Measurements from ENCODE around the gene ARMCX6.
"Not testable (repeated sequence)": the region's sequence is repeated elsewhere in the genome, so short reads cannot be mapped to it uniquely, and the experiment has no call there.

The ARMCX6 gene

DNA sequence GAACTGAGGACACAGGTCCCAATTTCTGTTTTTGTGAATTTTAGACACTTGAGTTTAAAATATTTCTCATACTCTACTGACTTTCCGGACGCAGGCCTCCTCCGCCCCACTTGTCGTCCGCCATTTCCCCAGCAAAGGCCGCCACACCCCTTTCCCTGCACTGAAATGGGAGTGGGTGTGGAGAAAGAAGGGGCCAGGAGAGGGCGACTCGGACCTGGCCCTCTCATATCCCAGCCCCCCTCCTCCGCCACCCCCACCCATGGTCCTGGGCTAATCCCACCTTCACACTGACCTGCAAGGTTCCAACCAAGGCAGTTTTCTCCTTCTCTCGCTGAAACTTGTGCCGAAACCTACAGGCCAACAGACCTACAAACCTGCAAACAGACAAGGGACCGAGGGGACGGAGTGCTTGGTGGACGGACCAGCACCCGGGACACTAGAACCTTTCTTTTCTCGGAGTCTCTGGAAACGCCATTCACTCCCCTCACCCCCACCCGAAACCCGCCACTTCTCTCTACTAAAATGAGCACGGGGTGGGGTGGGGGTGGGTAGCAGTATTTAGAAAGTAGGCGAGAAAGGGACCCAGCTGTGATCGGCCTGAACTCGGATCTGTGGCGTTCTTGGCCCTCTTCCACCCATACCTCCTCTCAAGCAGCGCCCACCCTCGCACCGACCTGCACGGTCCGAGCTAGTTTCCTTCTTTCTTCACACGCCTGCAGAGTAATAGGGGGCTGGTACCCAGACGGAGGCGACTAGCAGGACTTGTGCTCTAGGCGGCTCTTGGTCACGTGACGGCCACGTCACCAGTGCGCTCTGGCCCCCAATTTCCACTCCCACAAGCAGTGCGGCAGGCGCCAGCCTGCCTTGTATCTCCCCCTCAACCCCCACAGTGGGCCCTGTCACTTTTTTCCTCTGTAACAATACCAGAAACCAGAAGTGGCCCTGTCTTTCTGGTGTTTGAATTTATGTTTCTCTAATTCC, at the start of gene ARMCX6:
TSS of gene ARMCX6 (minus strand) at position 790 of the 981 bp plus-strand sequence. CDS start 1,380 bp downstream, outside the sequence.
- peak; percentile 74 for DNase-seq
- ATAC-seq: peak; percentile 83

DNA sequence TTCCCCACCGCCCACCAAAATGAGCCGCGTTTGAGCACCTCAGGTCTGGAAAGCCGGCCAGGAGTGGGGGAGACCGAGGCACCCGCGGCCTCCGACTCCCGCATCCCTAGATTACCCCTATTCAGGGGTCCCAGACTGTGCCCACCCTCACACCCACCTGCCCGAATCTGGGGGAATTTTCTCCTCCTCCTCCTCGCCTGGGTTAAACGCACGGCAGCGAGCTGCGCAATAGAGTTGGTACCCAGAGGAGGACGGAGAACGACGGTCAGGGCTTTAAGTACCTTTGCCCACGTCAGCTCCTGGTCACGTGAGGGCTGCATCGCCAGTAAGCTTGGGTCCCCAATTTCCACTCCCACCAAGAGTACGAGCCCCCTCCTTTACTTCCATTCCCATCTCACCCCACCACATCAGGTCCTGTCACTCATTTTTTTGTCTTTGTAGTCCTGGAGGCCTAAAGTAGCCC, 41.8 kb upstream of the ARMCX6 start, which contains the start of gene ARMCX2:
TSS of gene ARMCX2 (minus strand) at position 250 of the 463 bp plus-strand sequence. CDS start 2,262 bp downstream, outside the sequence.
- ATAC-seq (peak; percentile 53), DNase-seq (peak; percentile 21)

DNA sequence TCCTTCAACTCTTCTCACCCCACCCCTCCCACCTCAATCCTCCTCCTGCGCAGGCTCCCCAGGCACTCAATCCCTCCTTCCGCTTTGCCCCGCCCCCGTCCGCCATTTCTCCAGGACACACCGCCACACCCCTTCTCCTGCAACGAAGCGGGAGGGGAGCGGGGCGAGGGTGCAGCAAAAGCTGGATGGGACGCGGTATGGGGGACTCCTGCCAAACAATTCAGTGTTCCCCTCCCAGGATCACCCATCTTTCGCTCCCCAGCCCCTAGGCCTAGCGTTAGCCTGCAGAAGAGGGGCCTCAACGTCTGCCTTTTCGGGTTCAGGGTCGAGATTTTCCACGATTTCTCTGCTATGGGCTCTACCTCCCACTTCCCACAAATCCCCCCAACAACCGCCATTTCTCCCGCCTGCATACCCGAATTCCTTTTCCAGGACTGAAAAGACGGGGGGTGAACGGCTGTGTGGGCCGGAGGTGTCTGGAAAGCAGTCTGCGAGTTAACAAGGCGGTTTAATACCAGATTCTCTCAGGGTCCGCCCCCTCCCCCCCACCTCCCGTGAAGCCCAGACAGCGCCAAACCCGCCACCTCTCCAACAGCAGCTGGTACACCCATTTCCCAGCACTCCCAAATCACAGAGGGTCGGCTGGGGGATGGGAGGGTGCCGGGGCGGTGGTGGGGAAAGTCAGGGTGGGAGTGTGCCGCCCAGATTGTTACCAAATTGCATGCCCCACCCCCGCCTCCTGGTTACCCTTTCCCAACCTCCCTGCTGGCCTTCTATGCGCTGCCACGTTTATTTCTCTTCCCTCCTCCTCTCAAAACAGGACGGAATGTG, 41.1 kb upstream of the ARMCX6 start:
- ATAC-seq (peak; percentile 78), DNase-seq (peak; percentile 72)

DNA sequence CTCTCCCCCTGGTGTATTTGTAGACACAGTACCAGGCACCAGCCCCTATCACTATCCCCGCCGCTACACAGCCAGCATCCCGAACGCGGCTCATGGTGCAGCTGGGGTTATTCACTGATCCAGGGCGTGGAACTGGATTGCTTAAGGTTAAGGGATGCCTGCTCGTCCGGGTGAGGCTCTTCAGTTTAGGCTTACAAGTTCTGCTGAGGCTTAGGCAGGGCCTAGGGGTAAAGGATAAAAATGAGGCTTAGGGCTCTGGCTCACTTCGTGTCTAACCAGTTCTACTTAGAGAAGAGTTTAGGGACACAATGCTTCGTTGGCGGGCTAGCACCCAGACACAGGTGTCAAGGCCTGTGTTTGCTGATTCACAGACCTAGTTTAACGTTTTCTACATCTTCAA, 39.7 kb upstream of the ARMCX6 start:
- ATAC-seq: no peak
- no peak for DNase-seq

DNA sequence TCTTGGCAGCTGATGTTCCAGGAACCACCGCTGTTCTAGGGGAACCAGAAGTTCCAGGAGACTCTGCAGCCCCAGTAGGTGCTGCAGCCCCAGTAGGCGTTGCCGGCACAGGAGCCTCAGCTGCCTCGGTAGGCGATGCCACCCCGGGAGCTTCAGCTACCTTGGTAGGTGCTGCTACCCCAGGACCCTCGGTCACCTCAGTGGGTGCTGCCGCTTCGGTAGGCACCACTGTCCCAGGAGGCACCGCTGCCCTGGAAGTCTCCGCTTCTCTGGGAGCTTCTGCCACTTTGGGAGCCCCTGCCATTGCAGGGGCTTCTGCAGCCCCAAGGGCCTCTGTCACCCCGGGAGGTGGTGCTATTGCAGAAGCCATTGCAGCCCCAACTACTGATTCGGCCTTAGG, 39.0 kb upstream of the ARMCX6 start:
- DNase-seq (no peak), ATAC-seq (no peak)

GRCh38 chrX:101655534-101655933, 37.7 kb upstream of the ARMCX6 start:
- ATAC-seq (no peak), DNase-seq (no peak)

DNA sequence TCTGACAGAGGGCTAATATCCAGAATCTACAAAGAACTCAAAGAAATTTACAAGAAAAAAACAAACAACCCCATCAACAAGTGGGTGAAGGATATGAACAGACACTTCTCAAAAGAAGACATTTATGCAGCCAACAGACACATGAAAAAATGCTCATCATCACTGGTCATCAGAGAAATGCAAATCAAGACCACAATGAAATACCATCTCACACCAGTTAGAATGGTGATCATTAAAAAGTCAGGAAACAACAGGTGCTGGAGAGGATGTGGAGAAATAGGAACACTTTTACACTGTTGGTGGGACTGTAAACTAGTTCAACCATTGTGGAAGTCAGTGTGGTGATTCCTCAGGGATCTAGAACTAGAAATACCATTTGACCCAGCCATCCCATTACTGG, 29.9 kb upstream of the ARMCX6 start:
- DNase-seq, ATAC-seq: not testable (repeated sequence)

GRCh38 chrX:101642093-101642492, 24.3 kb upstream of the ARMCX6 start:
- DNase-seq (no peak), ATAC-seq (no peak)

DNA sequence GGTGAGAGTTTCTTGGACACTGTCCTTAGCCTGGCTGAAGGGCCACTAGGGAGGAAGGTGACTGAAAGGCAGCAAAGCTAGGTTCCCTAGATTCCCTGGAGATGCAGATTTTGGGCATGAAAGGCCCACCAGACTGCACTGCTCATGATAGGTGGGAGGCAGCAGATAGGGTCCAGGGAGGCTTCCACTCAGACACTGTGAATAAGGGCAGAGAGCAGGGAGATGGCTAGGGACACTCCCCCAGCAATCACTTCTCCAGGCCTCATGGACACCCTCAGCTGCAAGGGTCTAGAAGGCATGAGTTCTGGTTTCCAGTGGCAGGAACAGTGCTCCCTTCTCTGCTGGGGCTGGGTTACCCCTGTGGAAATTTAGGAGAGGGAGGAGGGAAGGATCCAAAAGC, 21.8 kb upstream of the ARMCX6 start:
- ATAC-seq (no peak), DNase-seq (no peak)

- DNase-seq (no peak), ATAC-seq (peak; percentile 8)
Measured at GRCh38 chrX:101619364-101619763, 1.6 kb upstream of the ARMCX6 start.

- no peak for DNase-seq
Measured at GRCh38 chrX:101605728-101606127, 12.1 kb downstream of the ARMCX6 start.

DNA sequence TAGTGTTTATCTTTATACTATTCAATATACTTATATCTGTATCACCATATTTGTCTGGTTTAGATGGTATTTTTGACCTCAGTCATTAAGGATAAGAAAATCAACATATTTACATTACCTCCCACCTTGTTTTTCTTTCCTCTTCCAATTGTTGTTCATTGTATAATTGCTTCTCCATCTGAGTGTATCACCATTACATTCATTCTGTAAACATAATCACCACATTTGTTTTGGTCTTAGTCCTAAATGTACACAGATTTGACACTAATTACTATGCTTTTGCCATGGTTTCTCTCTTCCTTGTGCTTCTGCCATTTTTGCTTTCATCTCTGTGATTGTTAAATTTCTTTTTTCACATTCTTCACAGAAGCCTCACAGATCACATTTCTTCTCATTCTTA, 12.7 kb downstream of the ARMCX6 start:
- DNase-seq (no peak), ATAC-seq (no peak)

More at GRCh38 chrX:101605728-101606127, 12.1 kb downstream of the ARMCX6 start:
- no peak for ATAC-seq

- DNase-seq: no peak
Measured at GRCh38 chrX:101602077-101602476, 15.7 kb downstream of the ARMCX6 start.

DNA sequence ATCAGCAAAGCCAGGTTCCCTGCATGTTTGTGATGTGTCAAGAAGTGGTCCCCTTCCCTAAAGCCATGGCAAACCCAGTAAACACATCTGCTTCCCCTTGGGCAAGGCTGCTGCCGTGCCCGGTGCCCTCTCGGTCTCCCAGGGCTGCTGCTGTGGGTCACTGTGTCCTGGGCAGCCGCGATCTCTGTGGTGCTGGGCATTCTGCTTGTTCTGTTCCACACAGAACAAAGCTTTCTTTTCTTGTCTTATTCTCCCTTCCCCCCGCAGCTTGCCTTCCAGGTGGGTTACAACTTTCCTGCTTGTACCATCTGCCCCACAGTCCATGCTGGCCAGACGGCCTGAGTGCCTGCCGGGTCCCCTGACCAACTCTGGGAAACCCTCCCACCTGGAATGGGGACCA, 18.2 kb downstream of the ARMCX6 start:
- ATAC-seq, DNase-seq: not testable (repeated sequence)

More at GRCh38 chrX:101602077-101602476, 15.7 kb downstream of the ARMCX6 start:
- ATAC-seq: no peak

- peak; percentile 29 for DNase-seq
- ATAC-seq: peak; percentile 68
Measured at GRCh38 chrX:101595739-101596419, 21.9 kb downstream of the ARMCX6 start.

All from stimulated activated naive CD8-positive, alpha-beta T cell treated with anti-CD3 and anti-CD28 coated beads, Interleukin-15, Interleukin-2, amounts not matched to agents 100 U/mL and 50 U/mL, for 24 hours (primary cell).